Thoracic aorta (tissue), 2 donors: ENCODE results near the gene GPS2. TPM values are rescaled to one million over a fixed set of nuclear protein-coding genes. Genes with fewer than 3 reads are reported as not detected.

Experiments used
- ATAC-seq: fragments of 150-250 bp; one replicate; pipeline ENCODE4 v1.8.0; 2017; ENCODE audit warnings: low read depth; ENCODE audit not compliant: insufficient number of reproducible peaks, low FRiP score
- DNase-seq: peaks from one replicate; pipeline ENCODE4 v3.0.0-alpha.2; 2020; ENCODE audit warnings: low spot score
- H3K27ac ChIP-seq, 2 donors: fragments of 200-600 bp; sonication (generic); 1 replicate in 1 of 2; 2 replicates in 1 of 2; pipeline ENCODE4 v1.5.1; 2016; ENCODE audit warnings: mild to moderate bottlenecking in 2 of 2, moderate library complexity in 2 of 2
- H3K27me3 ChIP-seq: fragments of 200-600 bp; sonication (generic); replicated peaks from 2 replicates; pipeline ENCODE4 v1.6.0; 2016; ENCODE audit warnings: mild to moderate bottlenecking; ENCODE audit not compliant: insufficient read depth
- H3K36me3 ChIP-seq: fragments of 200-600 bp; sonication (generic); one replicate; pipeline ENCODE4 v1.5.1; 2016
- H3K4me1 ChIP-seq, 2 donors: fragments of 200-600 bp; sonication (generic); 1 replicate in 1 of 2; 2 replicates in 1 of 2; pipeline versions ENCODE4 v1.5.1 to v1.6.0; 2016; ENCODE audit warnings: low read depth in 2 of 2, mild to moderate bottlenecking in 1 of 2; ENCODE audit not compliant: control insufficient read depth in 1 of 2
- H3K4me3 ChIP-seq: fragments of 200-600 bp; sonication (generic); 2 replicates; pipeline ENCODE4 v1.5.1; 2016; ENCODE audit warnings: mild to moderate bottlenecking
- H3K9me3 ChIP-seq: fragments of 200-600 bp; sonication (generic); 2 replicates; pipeline ENCODE4 v1.5.1; 2016
- total RNA-seq, 2 donors: library from RNA; depleted of rRNA; stranded (reverse); fragments of >200 nt; gene quantifications; one replicate each; pipeline versions ENCODE4 v1.1.0 to v1.2.3, GENCODE V29; 2016
- TF ChIP-seq, protein P1 (sequence below): fragments of 200-600 bp; sonication (generic); IDR thresholded peaks from one replicate; pipeline ENCODE4 v1.5.1; 2019; ENCODE audit warnings: antibody characterized with exemption

Gene GPS2
- total RNA-seq, 2 donors from 2014 or later: 66.5 to 100.0 TPM

DNA sequence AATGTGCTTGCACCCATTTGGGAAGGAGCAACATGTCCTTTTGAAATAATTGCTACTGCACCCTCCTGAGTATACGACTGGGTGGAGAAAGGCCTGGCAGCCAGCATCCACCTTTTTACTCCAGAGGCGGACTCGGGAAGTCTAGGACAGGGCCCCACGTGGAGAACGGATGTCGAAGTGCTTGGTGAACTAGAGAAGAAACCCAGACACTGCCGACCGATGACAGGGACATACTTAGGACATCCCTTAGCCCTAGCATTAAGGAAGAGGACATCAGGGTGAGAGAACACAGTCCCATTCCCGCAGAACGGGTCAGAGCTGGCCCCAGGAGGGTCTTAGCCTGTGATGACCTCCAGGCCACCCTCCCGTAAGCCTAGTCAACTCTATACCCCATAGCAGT lies 24.5 kb downstream of the GPS2 start:
- no peaks in the 10 kb centered on the region for H3K9me3 ChIP-seq
- H3K27ac ChIP-seq: no peak overlapping the region
- TF ChIP-seq, protein P1, sequence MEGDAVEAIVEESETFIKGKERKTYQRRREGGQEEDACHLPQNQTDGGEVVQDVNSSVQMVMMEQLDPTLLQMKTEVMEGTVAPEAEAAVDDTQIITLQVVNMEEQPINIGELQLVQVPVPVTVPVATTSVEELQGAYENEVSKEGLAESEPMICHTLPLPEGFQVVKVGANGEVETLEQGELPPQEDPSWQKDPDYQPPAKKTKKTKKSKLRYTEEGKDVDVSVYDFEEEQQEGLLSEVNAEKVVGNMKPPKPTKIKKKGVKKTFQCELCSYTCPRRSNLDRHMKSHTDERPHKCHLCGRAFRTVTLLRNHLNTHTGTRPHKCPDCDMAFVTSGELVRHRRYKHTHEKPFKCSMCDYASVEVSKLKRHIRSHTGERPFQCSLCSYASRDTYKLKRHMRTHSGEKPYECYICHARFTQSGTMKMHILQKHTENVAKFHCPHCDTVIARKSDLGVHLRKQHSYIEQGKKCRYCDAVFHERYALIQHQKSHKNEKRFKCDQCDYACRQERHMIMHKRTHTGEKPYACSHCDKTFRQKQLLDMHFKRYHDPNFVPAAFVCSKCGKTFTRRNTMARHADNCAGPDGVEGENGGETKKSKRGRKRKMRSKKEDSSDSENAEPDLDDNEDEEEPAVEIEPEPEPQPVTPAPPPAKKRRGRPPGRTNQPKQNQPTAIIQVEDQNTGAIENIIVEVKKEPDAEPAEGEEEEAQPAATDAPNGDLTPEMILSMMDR: no peak
- H3K4me1 ChIP-seq: peaks cover 10 to 22% of the 10 kb centered on the region in 2 donors
- H3K4me3 ChIP-seq: no peak overlapping the region
- DNase-seq: no peak
- ATAC-seq: no peak
- peaks cover 5% of the 10 kb centered on the region for H3K27me3 ChIP-seq
- H3K36me3 ChIP-seq: no peaks in the 10 kb centered on the region

DNA sequence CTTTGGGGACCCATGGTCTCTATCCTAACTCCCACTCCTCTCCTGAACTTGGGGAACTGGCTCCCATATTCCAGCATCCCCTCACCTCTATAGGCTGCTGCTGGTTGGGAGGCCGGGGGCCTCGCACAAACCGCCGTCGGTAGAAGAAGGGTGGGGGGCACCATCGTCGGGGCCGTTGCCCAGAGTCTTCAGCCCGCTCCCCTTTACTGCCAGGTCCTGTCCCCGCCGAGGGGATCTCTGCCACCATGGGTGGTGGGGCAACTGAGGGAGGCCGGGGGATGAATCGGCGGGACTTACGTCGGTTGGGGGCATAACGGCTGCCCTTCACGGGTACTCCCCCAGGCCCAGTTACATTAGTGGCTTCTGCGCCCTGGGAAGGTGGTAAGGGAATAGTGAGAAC lies 25.0 kb downstream of the GPS2 start:
- H3K4me1 ChIP-seq: peaks cover 10 to 16% of the 10 kb centered on the region in 2 donors
- no peak overlapping the region for H3K4me3 ChIP-seq
- no peaks in the 10 kb centered on the region for H3K36me3 ChIP-seq
- DNase-seq (no peak), ATAC-seq (no peak)
- H3K27me3 ChIP-seq: peaks cover 5% of the 10 kb centered on the region
- no peaks in the 10 kb centered on the region for H3K9me3 ChIP-seq
- no peak overlapping the region for H3K27ac ChIP-seq
- TF ChIP-seq, protein P1: no peak

DNA sequence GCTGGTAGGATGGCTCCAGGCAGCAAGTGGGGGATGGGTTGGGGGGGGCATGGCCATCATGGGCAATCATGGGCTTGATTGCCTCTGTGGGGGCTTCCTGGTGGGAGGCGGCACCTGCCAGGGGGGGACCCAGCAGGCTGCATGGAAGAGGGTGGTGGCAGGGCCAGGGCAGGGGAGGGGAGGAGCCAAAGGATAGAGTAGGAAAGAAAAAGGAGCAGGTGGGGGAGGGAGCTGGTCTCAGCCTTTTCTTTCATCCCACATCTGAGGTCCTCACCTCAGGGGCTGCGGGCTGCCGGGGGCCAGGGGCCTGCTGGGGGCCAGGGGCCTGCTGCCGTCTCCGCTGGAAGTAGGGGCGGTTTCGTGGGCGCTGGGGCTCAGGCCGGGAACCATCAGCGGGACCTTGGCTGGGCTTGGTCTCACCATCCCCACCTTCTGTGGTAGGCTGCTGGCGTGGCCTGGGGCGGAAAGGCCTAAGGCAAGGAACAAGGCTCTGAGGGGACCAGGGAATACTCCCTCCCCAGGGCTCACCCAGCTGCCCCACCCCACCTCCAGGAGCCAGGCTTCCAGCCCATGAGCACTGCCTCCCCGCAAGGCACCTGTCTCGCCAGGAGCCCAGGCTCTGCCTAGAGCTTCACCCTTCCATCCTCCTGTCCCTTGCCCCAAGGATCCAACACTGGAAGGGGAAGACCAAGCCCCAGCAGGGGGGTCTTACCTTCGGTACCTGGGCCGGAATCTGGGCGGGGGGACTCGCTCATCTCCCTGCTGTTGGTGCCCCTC lies 25.7 kb downstream of the GPS2 start:
- Histone ChIP-seq H3K9me3 (no peaks in the 10 kb centered on the region), H3K36me3 (no peaks in the 10 kb centered on the region), H3K27me3 (peaks cover 5% of the 10 kb centered on the region), H3K27ac (no peak overlapping the region), H3K4me3 (no peak overlapping the region), H3K4me1 (peaks cover 4 to 9% of the 10 kb centered on the region in 2 donors)
- TF ChIP-seq, protein P1: no peak
- DNase-seq (no peak), ATAC-seq (no peak)

DNA sequence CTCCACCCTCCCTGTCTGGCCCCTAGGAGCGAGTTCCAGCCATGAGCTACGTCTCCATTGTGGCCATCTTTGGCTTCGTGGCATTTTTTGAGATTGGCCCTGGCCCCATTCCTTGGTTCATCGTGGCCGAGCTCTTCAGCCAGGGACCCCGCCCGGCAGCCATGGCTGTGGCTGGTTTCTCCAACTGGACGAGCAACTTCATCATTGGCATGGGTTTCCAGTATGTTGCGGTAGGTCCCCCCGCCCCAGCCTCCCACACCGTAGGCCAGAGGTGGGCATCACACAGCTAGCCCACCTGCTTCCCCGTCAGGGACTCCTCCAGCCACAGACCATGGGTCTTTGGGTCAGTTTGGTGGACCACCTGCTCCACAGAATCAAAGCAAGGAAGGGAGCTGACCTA lies 29.5 kb downstream of the GPS2 start:
- Histone ChIP-seq H3K36me3 (no peaks in the 10 kb centered on the region), H3K4me3 (no peak overlapping the region), H3K9me3 (no peaks in the 10 kb centered on the region), H3K27me3 (no peaks in the 10 kb centered on the region), H3K27ac (no peak overlapping the region), H3K4me1 (peaks cover 13 to 19% of the 10 kb centered on the region in 2 donors)
- DNase-seq (no peak), ATAC-seq (no peak)
- TF ChIP-seq, protein P1: no peak

DNA sequence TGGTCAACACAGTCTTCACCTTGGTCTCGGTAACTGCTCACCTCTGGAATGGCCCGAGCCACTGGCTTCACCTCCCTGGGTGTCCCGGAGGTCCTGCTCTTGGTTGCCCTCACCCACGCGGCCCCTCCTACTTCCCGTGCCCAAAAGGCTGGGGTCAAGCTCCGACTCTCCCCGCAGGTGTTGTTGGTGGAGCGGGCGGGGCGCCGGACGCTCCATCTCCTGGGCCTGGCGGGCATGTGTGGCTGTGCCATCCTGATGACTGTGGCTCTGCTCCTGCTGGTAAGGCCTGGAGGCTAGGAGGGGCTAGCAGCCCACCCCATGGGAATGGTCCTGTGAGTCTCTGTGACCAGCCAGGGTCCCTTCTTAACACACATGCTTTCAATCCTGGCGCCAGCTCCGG lies 30.2 kb downstream of the GPS2 start:
- no peak overlapping the region for H3K27ac ChIP-seq
- H3K4me1 ChIP-seq: peaks cover 13 to 26% of the 10 kb centered on the region in 2 donors
- H3K27me3 ChIP-seq: no peaks in the 10 kb centered on the region
- DNase-seq (no peak), ATAC-seq (no peak)
- H3K9me3 ChIP-seq: no peaks in the 10 kb centered on the region
- TF ChIP-seq, protein P1: no peak
- no peaks in the 10 kb centered on the region for H3K36me3 ChIP-seq
- no peak overlapping the region for H3K4me3 ChIP-seq
